Transverse colon (tissue), 4 donors: ENCODE measurements around the gene RINL. TPM values are rescaled to one million over a fixed set of nuclear protein-coding genes. Genes with fewer than 3 reads are reported as not detected.

Experiments used
- DNase-seq: peaks from one replicate; pipeline ENCODE4 v3.0.0-alpha.2; 2019
- H3K27ac ChIP-seq, 4 donors: fragments of 200-600 bp; sonication (generic); 2 replicates each; pipeline ENCODE4 v1.5.1; 2016 to 2018; ENCODE audit warnings: inconsistent platforms in 4 of 4
- H3K27me3 ChIP-seq: fragments of 200-600 bp; sonication (generic); 2 replicates; pipeline ENCODE4 v1.5.1; 2017; ENCODE audit warnings: inconsistent platforms
- H3K36me3 ChIP-seq, 4 donors: fragments of 200-600 bp; sonication (generic); 2 replicates each; pipeline ENCODE4 v1.5.1; 2017 to 2019; ENCODE audit warnings: inconsistent platforms in 4 of 4
- H3K4me1 ChIP-seq, 4 donors: fragments of 200-600 bp; sonication (generic); 2 replicates each; pipeline ENCODE4 v1.5.1; 2017 to 2020; ENCODE audit warnings: inconsistent platforms in 4 of 4
- H3K4me3 ChIP-seq, 4 donors: fragments of 200-600 bp; sonication (generic); 1 replicate in 1 of 4; 2 replicates in 3 of 4; pipeline versions ENCODE4 v1.5.1 to v1.6.1; 2017 to 2019; ENCODE audit warnings: inconsistent platforms in 4 of 4
- H3K9me3 ChIP-seq, 2 donors: fragments of 200-600 bp; sonication (generic); 2 replicates each; pipeline ENCODE4 v1.5.1; 2017 to 2019; ENCODE audit warnings: inconsistent platforms in 2 of 2
- EP300 ChIP-seq: sonication (generic); formaldehyde crosslinking; IDR thresholded peaks from one replicate; pipeline ENCODE4 v1.6.1; 2017; ENCODE audit warnings: antibody characterized with exemption, low read depth
- POLR2A ChIP-seq: fragments of 450-650 bp; IDR thresholded peaks from one replicate; pipeline ENCODE4 v1.6.1; 2016; ENCODE audit warnings: antibody characterized with exemption, mild to moderate bottlenecking, moderate library complexity
- POLR2AphosphoS5 ChIP-seq, 3 donors: sonication (generic); formaldehyde crosslinking; IDR thresholded peaks; one replicate each; pipeline ENCODE4 v1.6.1; 2016; ENCODE audit warnings: antibody characterized with exemption in 3 of 3
- WGBS, 2 donors: methylation state at CpG; one replicate each; pipeline ENCODE4 v1.1.5; 2018; ENCODE audit warnings: low coverage in 1 of 2; 5-methylcytosine and 5-hydroxymethylcytosine counted together
- in situ Hi-C, 4 donors: fragments of 200-750 bp; cut with MboI; loops; one replicate each; pipeline versions ENCODE4 v1.15.0 to v1.15.1; 2017; ENCODE audit warnings: low sequenced_read_pairs in 3 of 4, low pct_ligation_motif_present in 1 of 4, low pct_unique_long_range_greater_than_20kb in 1 of 4
- intact Hi-C: fragments of 100-400 bp; cut with DNase I; formaldehyde crosslinking; loops from one replicate; pipeline ENCODE4 v1.15.1; 2023; ENCODE audit warnings: low total_unique reads
- total RNA-seq, 4 donors: library from RNA; depleted of rRNA; stranded (reverse); fragments of >200 nt; gene quantifications; one replicate each; pipeline ENCODE4 v1.1.0, GENCODE V29; 2016
- TF ChIP-seq, protein P1 (sequence below), 5 experiments: fragments of 200-600 bp in 3 of 5; fragments of 450-650 bp in 2 of 5; sonication (generic) in 3 of 5; IDR thresholded peaks; 1 replicate in 2 of 5; 2 replicates in 3 of 5; pipeline ENCODE4 v1.5.1; 2016 to 2017; ENCODE audit warnings: antibody characterized with exemption in 5 of 5, inconsistent platforms in 3 of 5, mild to moderate bottlenecking in 2 of 5, moderate library complexity in 1 of 5

RINL gene
- total RNA-seq, 4 donors from 2014 or later, result 1.8 to 7.0 (median 3.6) TPM

DNA sequence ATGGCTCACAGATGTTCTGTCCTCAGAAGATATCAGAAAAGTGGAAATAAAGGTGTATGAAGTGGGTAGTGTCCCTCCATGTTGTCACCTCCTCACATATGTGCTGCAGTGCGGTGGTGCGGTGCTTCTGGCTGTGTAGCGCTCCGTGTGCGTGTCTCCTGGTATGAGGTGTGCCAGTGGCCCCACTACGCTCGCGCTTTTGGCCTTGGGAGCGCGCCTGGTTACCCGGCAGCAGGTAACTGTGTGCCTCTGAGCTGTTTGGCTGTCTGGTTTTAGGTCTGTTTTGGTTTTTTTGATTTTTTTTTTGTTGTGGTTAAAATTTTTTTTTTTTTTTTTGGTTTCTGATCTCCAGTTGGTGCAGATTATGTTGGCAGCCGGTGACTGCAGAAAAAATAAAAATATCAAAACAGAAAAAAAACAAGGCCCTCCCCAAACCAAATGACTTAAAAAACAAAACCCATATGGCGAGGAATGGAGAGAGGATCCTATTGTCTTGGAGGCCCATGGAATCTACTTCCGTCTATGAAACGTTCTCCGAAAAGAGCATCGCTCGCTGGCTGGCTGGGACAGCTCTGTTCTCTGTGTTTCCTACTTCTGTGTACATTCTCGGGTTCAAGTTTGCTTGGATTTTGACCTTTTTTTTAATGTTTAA is 36.2 kb downstream of the RINL start:
- TF ChIP-seq POLR2A, result peak; percentile 39
- TF ChIP-seq, protein P1, sequence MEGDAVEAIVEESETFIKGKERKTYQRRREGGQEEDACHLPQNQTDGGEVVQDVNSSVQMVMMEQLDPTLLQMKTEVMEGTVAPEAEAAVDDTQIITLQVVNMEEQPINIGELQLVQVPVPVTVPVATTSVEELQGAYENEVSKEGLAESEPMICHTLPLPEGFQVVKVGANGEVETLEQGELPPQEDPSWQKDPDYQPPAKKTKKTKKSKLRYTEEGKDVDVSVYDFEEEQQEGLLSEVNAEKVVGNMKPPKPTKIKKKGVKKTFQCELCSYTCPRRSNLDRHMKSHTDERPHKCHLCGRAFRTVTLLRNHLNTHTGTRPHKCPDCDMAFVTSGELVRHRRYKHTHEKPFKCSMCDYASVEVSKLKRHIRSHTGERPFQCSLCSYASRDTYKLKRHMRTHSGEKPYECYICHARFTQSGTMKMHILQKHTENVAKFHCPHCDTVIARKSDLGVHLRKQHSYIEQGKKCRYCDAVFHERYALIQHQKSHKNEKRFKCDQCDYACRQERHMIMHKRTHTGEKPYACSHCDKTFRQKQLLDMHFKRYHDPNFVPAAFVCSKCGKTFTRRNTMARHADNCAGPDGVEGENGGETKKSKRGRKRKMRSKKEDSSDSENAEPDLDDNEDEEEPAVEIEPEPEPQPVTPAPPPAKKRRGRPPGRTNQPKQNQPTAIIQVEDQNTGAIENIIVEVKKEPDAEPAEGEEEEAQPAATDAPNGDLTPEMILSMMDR (IDR thresholded peaks at IDR 0.05), result no peak
- TF ChIP-seq POLR2AphosphoS5 (IDR thresholded peaks at IDR 0.05), result peak in 2 of 3 donors; percentile 16 to 32
- no peak for TF ChIP-seq EP300
- in situ Hi-C loops, result no loop called here
- intact Hi-C loops, result no loop called here
- H3K4me3 ChIP-seq, result no peak overlapping the region
- peak overlapping the region; percentile 22 to 36 (median 30) for H3K27ac ChIP-seq
- peaks cover 0 to 100% (median 53%) of the 10 kb centered on the region in 4 donors for H3K36me3 ChIP-seq
- DNase-seq, result no peak
- no peaks in the 10 kb centered on the region for H3K27me3 ChIP-seq
- peaks cover 0 to 20% (median 8%) of the 10 kb centered on the region in 4 donors for H3K4me1 ChIP-seq
- no peaks in the 10 kb centered on the region for H3K9me3 ChIP-seq
- 89 to 90% methylated on average over 8 to 19 of the region's 19 CpGs for WGBS, 2 donors

GRCh38 chr19:38841180-38841766 is 36.8 kb downstream of the RINL start:
- intact Hi-C loops, result no loop called here
- WGBS, 2 donors, result 89% methylated on average over 5 to 12 of the region's 12 CpGs
- DNase-seq, result no peak
- in situ Hi-C loops, result no loop called here
- no peaks in the 10 kb centered on the region for H3K27me3 ChIP-seq
- H3K9me3 ChIP-seq, result no peaks in the 10 kb centered on the region
- H3K27ac ChIP-seq, result peak overlapping the region in 3 of 4 donors; percentile 10 to 36 (median 27)
- H3K4me3 ChIP-seq, result no peak overlapping the region
- TF ChIP-seq EP300 (no peak), POLR2AphosphoS5 (IDR thresholded peaks at IDR 0.05) (no peak), POLR2A (no peak)
- TF ChIP-seq, protein P1 (IDR thresholded peaks at IDR 0.05), result no peak
- H3K4me1 ChIP-seq, result peaks cover 0 to 14% (median 6%) of the 10 kb centered on the region in 4 donors
- peaks cover 0 to 97% (median 51%) of the 10 kb centered on the region in 4 donors for H3K36me3 ChIP-seq

DNA sequence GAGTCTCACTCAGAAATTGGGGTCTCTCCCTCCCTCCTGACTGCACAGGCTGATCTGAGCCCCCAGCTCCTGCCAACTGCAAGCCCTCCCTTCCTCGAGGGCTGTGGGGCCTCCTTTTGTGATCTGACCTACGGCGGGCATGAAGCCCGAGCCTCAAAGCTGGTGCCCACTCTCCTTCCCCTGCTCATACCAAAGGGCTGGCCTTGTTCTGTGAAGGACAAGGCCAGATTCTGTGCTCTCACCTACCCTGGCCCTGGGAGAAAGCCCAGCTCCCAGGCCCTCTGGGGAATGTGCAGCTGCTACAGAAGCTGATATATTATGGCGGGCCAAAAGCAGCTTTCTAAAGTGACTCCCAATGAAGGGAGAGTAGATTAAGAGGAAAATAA is 37.5 kb downstream of the RINL start:
- in situ Hi-C loops (no loop called here), intact Hi-C loops (no loop called here)
- TF ChIP-seq POLR2AphosphoS5 (IDR thresholded peaks at IDR 0.05) (no peak), EP300 (no peak), POLR2A (no peak)
- TF ChIP-seq, protein P1 (IDR thresholded peaks at IDR 0.05), result no peak
- Histone ChIP-seq H3K27ac (peak overlapping the region in 1 of 4 donors; percentile 10), H3K4me3 (no peak overlapping the region), H3K4me1 (peaks cover 0 to 7% (median 1%) of the 10 kb centered on the region in 4 donors), H3K36me3 (peaks cover 0 to 97% (median 47%) of the 10 kb centered on the region in 4 donors), H3K9me3 (no peaks in the 10 kb centered on the region), H3K27me3 (no peaks in the 10 kb centered on the region)
- 93% methylated on average over 5 of the region's 5 CpGs; no CpG with 5 or more reads in 1 of the 2 donors for WGBS, 2 donors
- DNase-seq, result no peak

DNA sequence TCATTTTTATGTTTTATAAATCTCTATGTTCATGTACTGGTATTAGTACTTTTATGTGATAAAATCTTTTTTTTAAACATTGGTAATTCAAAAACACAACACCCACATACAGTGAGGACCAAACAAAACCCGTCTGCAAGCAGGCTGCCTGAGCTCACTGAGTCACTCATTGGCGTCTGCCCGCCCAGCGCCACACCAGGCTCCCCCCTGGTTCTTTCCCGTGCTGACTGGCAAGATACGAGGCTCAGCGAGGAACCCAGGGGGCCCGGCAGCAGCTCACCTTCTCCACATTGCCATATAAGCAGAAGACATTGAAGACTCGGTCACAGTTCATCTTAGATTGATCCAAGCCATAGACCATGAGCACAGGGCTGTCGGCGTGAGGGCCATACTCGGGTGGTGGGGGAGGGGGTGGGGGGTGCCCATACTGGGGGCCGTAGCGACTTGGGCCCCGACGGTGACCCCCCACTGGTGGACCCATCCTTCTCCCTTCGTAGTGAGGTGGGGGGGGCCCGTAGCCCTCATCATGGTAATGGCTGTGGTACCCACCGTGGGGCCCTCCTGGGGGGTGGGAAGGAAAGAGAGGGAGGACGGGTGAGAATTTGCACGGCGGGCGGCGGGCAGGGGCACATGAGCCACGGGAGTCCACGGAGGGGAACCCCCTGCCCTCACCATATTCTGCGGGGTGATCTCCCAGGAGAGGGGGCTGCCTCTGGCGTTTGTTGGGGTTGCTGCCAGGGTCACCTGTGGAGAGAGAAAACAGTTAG is 38.1 kb downstream of the RINL start:
- peaks cover 0 to 93% (median 44%) of the 10 kb centered on the region in 4 donors for H3K36me3 ChIP-seq
- no peaks in the 10 kb centered on the region for H3K27me3 ChIP-seq
- H3K4me3 ChIP-seq, result no peak overlapping the region
- WGBS, 2 donors, result 79% methylated on average over 28 of the region's 28 CpGs; no CpG with 5 or more reads in 1 of the 2 donors
- H3K9me3 ChIP-seq, result no peaks in the 10 kb centered on the region
- DNase-seq, result no peak
- intact Hi-C loops (loop anchor here (10.0 kb wide), 1 partner anchor 185 kb away; no protein-coding TSS in a partner anchor), in situ Hi-C loops (no loop called here)
- H3K4me1 ChIP-seq, result peaks cover 0 to 3% (median 0%) of the 10 kb centered on the region in 4 donors
- no peak overlapping the region for H3K27ac ChIP-seq
- TF ChIP-seq POLR2A (no peak), POLR2AphosphoS5 (IDR thresholded peaks at IDR 0.05) (no peak), EP300 (no peak)
- TF ChIP-seq, protein P1 (IDR thresholded peaks at IDR 0.05), result no peak
